Natural killer cell (primary cell): Measurements from ENCODE around the gene NCMAP. TPM values are rescaled to one million over a fixed set of nuclear protein-coding genes. Genes with fewer than 3 reads are reported as not detected.
A peak's percentile ranks its signal among the peaks of the same experiment; 100 is the strongest.

Experiments
- ATAC-seq, 3 donors: fragments of 150-1000 bp in 2 of 3; fragments of 200-7000 bp in 1 of 3; cut with Tn5 transposase; 1 replicate in 1 of 3; 2 replicates in 2 of 3; pipeline ENCODE4 v1.10.0; 2021; ENCODE audit warnings: mild to moderate bottlenecking in 2 of 3, moderate library complexity in 2 of 3
- DNase-seq, 2 donors: peaks; one replicate each; pipeline versions ENCODE4 v3.0.0 to v3.0.0-alpha.2; 2013 to 2021; ENCODE audit warnings: mixed read lengths in 1 of 2
- H3K27ac ChIP-seq: one replicate; pipeline ENCODE4 v1.5.1; 2013; ENCODE audit warnings: mild to moderate bottlenecking, low read length
- H3K27me3 ChIP-seq: one replicate; pipeline ENCODE4 v1.6.1; 2013; ENCODE audit warnings: low read length; ENCODE audit not compliant: control insufficient read depth, insufficient read depth
- H3K36me3 ChIP-seq: one replicate; pipeline ENCODE4 v1.6.1; 2013; ENCODE audit warnings: low read length; ENCODE audit not compliant: control insufficient read depth, insufficient read depth
- H3K4me1 ChIP-seq: one replicate; pipeline ENCODE4 v1.6.1; 2013; ENCODE audit warnings: low read length; ENCODE audit not compliant: control insufficient read depth, insufficient read depth
- H3K4me3 ChIP-seq: one replicate; pipeline ENCODE4 v1.5.1; 2013; ENCODE audit warnings: low read length
- H3K9me3 ChIP-seq: one replicate; pipeline ENCODE4 v1.6.1; 2013; ENCODE audit warnings: low read length; ENCODE audit not compliant: control insufficient read depth, insufficient read depth
- H3K27ac Mint-ChIP-seq, 2 donors: one replicate each; pipeline ENCODE4 v1.8.0; 2022; ENCODE audit warnings: mild to moderate bottlenecking in 2 of 2, mixed read lengths in 2 of 2, moderate library complexity in 1 of 2
- H3K27me3 Mint-ChIP-seq, 2 donors: one replicate each; pipeline ENCODE4 v1.8.0; 2022; ENCODE audit warnings: low read depth in 2 of 2, mixed read lengths in 2 of 2
- H3K36me3 Mint-ChIP-seq: one replicate; pipeline ENCODE4 v1.8.0; 2022; ENCODE audit warnings: mixed read lengths
- H3K4me1 Mint-ChIP-seq, 2 donors: one replicate each; pipeline ENCODE4 v1.8.0; 2022; ENCODE audit warnings: mixed read lengths in 2 of 2
- H3K4me3 Mint-ChIP-seq: one replicate; pipeline ENCODE4 v1.8.0; 2022; ENCODE audit warnings: mild to moderate bottlenecking, moderate library complexity, mixed read lengths
- H3K9me3 Mint-ChIP-seq, 2 donors: one replicate each; pipeline ENCODE4 v1.8.0; 2022; ENCODE audit warnings: mixed read lengths in 2 of 2
- CTCF ChIP-seq: fragments of 200-600 bp; IDR thresholded peaks from one replicate; pipeline ENCODE4 v1.8.0; 2022; ENCODE audit warnings: antibody characterized with exemption
- WGBS: methylation state at CpG from one replicate; pipeline ENCODE4 v1.1.7; 2013; ENCODE audit warnings: missing lambda C conversion rate; ENCODE audit not compliant: insufficient coverage; 5-methylcytosine and 5-hydroxymethylcytosine counted together
- intact Hi-C: fragments of 100-400 bp; cut with micrococcal nuclease; formaldehyde crosslinking; loops from one replicate; pipeline ENCODE4 v1.14.2; 2022
- total RNA-seq, 4 donors: library from RNA; stranded (reverse); fragments of 120-200 nt in 1 of 4; gene quantifications; one replicate each; pipeline versions ENCODE4 v1.2.3 to v1.2.4, GENCODE V29; 2013 to 2022

NCMAP gene
- total RNA-seq, 3 donors from 2014 or later (not counting 1 experiment from before 2014, with no cell fraction given): not detected

- H3K4me1 Mint-ChIP-seq: peaks cover 9 to 11% of the 10 kb centered on the region in 2 donors
- H3K4me3 Mint-ChIP-seq: no peak overlapping the region
- Histone ChIP-seq H3K27me3 (no peaks in the 10 kb centered on the region), H3K9me3 (no peaks in the 10 kb centered on the region), H3K4me3 (no peak overlapping the region), H3K27ac (no peak overlapping the region), H3K4me1 (peaks cover 12% of the 10 kb centered on the region), H3K36me3 (no peaks in the 10 kb centered on the region)
- H3K27me3 Mint-ChIP-seq: peaks cover 3 to 4% of the 10 kb centered on the region in 2 donors
- DNase-seq (peak in 1 of 2 donors; percentile 44), ATAC-seq (peak; percentile 18 to 34 (median 26))
- 44% methylated on average over 17 of the region's 17 CpGs for WGBS
- no peak overlapping the region for H3K27ac Mint-ChIP-seq
- TF ChIP-seq CTCF: no peak
- no peaks in the 10 kb centered on the region for H3K36me3 Mint-ChIP-seq
- H3K9me3 Mint-ChIP-seq: no peaks in the 10 kb centered on the region
- intact Hi-C loops: no loop called here
Measured at GRCh38 chr1:24567792-24568388, 12.0 kb downstream of the NCMAP start.

GRCh38 chr1:24568475-24568874, 12.6 kb downstream of the NCMAP start:
- Mint-ChIP-seq H3K36me3 (no peaks in the 10 kb centered on the region), H3K4me1 (peaks cover 12 to 13% of the 10 kb centered on the region in 2 donors), H3K27me3 (peaks cover 0 to 3% of the 10 kb centered on the region in 2 donors), H3K4me3 (no peak overlapping the region), H3K9me3 (no peaks in the 10 kb centered on the region), H3K27ac (no peak overlapping the region)
- no peaks in the 10 kb centered on the region for H3K36me3 ChIP-seq
- intact Hi-C loops: no loop called here
- no peaks in the 10 kb centered on the region for H3K9me3 ChIP-seq
- no CpG with 5 or more reads among the region's 2 CpGs for WGBS
- H3K4me3 ChIP-seq: no peak overlapping the region
- no peak for TF ChIP-seq CTCF
- no peak overlapping the region for H3K27ac ChIP-seq
- DNase-seq (no peak), ATAC-seq (no peak)
- no peaks in the 10 kb centered on the region for H3K27me3 ChIP-seq
- peaks cover 15% of the 10 kb centered on the region for H3K4me1 ChIP-seq

GRCh38 chr1:24570265-24571125, 14.6 kb downstream of the NCMAP start:
- WGBS: 95% methylated on average over 10 of the region's 10 CpGs
- H3K27me3 ChIP-seq: no peaks in the 10 kb centered on the region
- H3K36me3 Mint-ChIP-seq: no peaks in the 10 kb centered on the region
- TF ChIP-seq CTCF: no peak
- no peak overlapping the region for H3K4me3 ChIP-seq
- no peaks in the 10 kb centered on the region for H3K9me3 Mint-ChIP-seq
- DNase-seq (no peak), ATAC-seq (no peak)
- H3K9me3 ChIP-seq: no peaks in the 10 kb centered on the region
- H3K4me3 Mint-ChIP-seq: no peak overlapping the region
- H3K27ac ChIP-seq: no peak overlapping the region
- H3K27ac Mint-ChIP-seq: no peak overlapping the region
- peaks cover 12 to 13% of the 10 kb centered on the region in 2 donors for H3K4me1 Mint-ChIP-seq
- peaks cover 15% of the 10 kb centered on the region for H3K4me1 ChIP-seq
- no peaks in the 10 kb centered on the region for H3K36me3 ChIP-seq
- intact Hi-C loops: no loop called here
- peaks cover 0 to 3% of the 10 kb centered on the region in 2 donors for H3K27me3 Mint-ChIP-seq
